HFF-Myc (cell line): ENCODE measurements around the gene ZNF219.

Source experiments
- DNase-seq: peaks from one replicate; pipeline ENCODE4 v3.0.0-alpha.2; 2011; ENCODE audit warnings: low read depth; ENCODE audit errors: extremely low read depth
- H3K4me3 ChIP-seq: replicated peaks from 2 replicates; pipeline ENCODE4 v1.5.1; 2011; ENCODE audit warnings: low read depth, mild to moderate bottlenecking, control low read depth, low read length
- CTCF ChIP-seq: IDR thresholded peaks from 2 replicates; pipeline ENCODE4 v1.5.1; 2012; ENCODE audit warnings: mild to moderate bottlenecking, low read depth, low read length, control low read depth; ENCODE audit errors: missing control alignments

ZNF219 gene

GRCh38 chr14:21098076-21098891 is at the start of gene ZNF219:
Gene ZNF219, minus strand, starts transcription at chr14:21098655. Its CDS starts 5,064 bp downstream, at chr14:21093591.
- DNase-seq = no peak
- no peak for TF ChIP-seq CTCF
- peak within 1 kb of the TSS; percentile 50 for H3K4me3 ChIP-seq

DNA sequence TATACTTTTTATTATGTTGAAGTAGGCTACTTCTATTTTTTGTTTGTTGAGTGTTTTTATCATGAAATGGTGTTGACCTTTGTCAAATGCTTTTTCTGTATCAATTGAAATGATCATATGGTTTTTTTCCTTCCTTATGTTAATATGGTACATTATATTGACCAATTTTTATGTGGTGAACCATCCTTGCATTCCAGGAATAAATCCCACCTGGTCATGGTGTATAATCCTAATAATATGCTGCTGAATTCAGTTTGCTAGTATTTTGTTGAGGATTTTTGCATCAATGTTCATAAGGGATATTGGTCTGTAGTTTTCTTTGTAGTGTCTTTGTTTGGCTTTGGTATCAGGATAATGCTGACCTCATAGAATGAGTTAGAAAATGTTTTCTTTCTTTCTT is 47.0 kb upstream of the ZNF219 start:
- no peak for DNase-seq
- no peak overlapping the region for H3K4me3 ChIP-seq
- no peak for TF ChIP-seq CTCF

GRCh38 chr14:21142357-21142756 is 43.9 kb upstream of the ZNF219 start:
- no peak for TF ChIP-seq CTCF
- no peak overlapping the region for H3K4me3 ChIP-seq
- no peak for DNase-seq

DNA sequence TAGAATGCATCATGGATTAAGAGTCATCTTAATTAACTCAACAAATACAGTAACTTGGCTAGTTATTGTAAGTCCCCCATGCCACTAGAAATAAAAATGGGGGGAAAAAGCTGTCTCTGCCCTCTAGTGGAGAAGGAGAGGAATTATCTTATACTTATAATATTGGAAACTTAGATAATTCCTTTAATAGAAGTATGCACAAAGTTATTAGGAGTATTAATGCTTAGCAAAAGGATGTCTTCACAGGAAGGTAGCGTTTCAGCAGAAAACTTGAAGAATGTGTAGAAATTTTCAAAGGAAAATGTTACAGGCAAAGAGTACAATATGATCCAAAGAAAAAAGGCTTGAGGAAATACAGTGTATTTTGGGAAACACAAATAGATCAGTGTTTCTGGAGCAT is 37.6 kb upstream of the ZNF219 start:
- DNase-seq = no peak
- peak; percentile 55 for TF ChIP-seq CTCF
- no peak overlapping the region for H3K4me3 ChIP-seq

- no peak for TF ChIP-seq CTCF
- no peak overlapping the region for H3K4me3 ChIP-seq
- no peak for DNase-seq
These were observed 35.4 kb upstream of the ZNF219 start for GRCh38 chr14:21133901-21134300.

DNA sequence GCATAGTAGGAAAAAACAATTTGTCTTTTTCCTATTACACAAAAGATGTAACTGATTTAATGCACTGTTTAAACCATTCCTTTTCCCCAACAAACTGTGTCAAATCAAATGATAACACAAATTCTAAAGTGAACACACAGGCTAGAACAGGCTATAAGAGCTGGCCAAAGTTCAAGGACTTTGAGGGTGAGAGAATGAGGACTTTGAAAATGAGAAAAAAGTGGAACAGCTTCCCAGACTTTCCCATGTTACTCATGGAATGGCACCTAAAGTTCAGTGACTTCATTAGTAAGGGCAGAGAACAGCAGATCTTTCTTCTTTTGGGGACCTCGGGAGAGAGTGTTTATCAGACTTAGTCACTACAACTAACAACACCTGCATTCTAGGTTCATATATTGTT is 25.0 kb upstream of the ZNF219 start:
- DNase-seq = no peak
- no peak overlapping the region for H3K4me3 ChIP-seq
- TF ChIP-seq CTCF = no peak
